ENCODE results near the gene HIVEP1. TPM values are rescaled to one million over a fixed set of nuclear protein-coding genes. Genes with fewer than 3 reads are reported as not detected.

The HIVEP1 gene
- total RNA-seq, 3 donors from 2014 or later: 24.8 to 41.3 (median 27.2) TPM

- TF ChIP-seq POLR2A (IDR thresholded peaks at IDR 0.05) (no peak), POLR2AphosphoS5 (IDR thresholded peaks at IDR 0.05) (no peak), CTCF (IDR thresholded peaks at IDR 0.05) (no peak)
- intact Hi-C loops (cut with DNase I; ENCODE audit: low total_unique reads): no loop called here
Observed at GRCh38 chr6:12136905-12137304, 124.8 kb downstream of the HIVEP1 start.

GRCh38 chr6:12137480-12137879 is 125.4 kb downstream of the HIVEP1 start:
- TF ChIP-seq POLR2AphosphoS5 (IDR thresholded peaks at IDR 0.05) (no peak), POLR2A (IDR thresholded peaks at IDR 0.05) (no peak), CTCF (IDR thresholded peaks at IDR 0.05) (no peak)
- no peak for DNase-seq (ENCODE audit: low spot score in 2 of 2)
- Histone ChIP-seq H3K4me3 (no peak overlapping the region), H3K36me3 (peaks cover 8% of the 10 kb centered on the region), H3K27ac (no peak overlapping the region), H3K4me1 (no peaks in the 10 kb centered on the region), H3K9me3 (no peaks in the 10 kb centered on the region), H3K27me3 (no peaks in the 10 kb centered on the region)
- intact Hi-C loops (cut with DNase I; ENCODE audit: low total_unique reads): no loop called here

More at GRCh38 chr6:12136905-12137304, 124.8 kb downstream of the HIVEP1 start:
- H3K9me3 ChIP-seq: no peaks in the 10 kb centered on the region
- H3K27ac ChIP-seq: no peak overlapping the region
- no peak for DNase-seq (ENCODE audit: low spot score in 2 of 2)
- no peaks in the 10 kb centered on the region for H3K27me3 ChIP-seq
- peaks cover 8% of the 10 kb centered on the region for H3K36me3 ChIP-seq
- H3K4me3 ChIP-seq: no peak overlapping the region
- no peaks in the 10 kb centered on the region for H3K4me1 ChIP-seq

DNA sequence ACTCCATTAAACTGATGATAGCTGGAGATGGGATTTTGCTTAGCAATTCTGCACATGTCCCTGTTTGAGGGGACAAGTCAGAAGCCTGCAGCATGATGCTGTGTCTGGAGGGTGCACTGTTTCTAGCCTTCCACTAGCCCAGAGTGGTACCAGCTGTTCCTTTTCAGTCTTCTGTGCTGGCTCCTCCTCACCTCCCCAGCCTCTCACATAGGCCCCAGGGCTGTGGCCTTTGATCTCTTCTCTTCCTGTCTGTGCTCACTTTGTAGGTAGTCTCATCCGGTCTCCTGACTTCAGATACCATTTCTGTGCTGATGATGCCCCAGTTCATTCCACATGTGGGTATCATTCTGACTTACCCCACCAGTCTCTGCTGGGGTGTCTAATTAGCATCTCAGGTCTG is 126.3 kb downstream of the HIVEP1 start:
- no peaks in the 10 kb centered on the region for H3K9me3 ChIP-seq
- no peak for DNase-seq (ENCODE audit: low spot score in 2 of 2)
- TF ChIP-seq POLR2A (IDR thresholded peaks at IDR 0.05) (no peak), POLR2AphosphoS5 (IDR thresholded peaks at IDR 0.05) (no peak), CTCF (IDR thresholded peaks at IDR 0.05) (no peak)
- no peaks in the 10 kb centered on the region for H3K27me3 ChIP-seq
- H3K4me1 ChIP-seq: no peaks in the 10 kb centered on the region
- H3K4me3 ChIP-seq: no peak overlapping the region
- intact Hi-C loops (cut with DNase I; ENCODE audit: low total_unique reads): no loop called here
- H3K27ac ChIP-seq: no peak overlapping the region
- peaks cover 8% of the 10 kb centered on the region for H3K36me3 ChIP-seq

- H3K36me3 ChIP-seq: peaks cover 8% of the 10 kb centered on the region
- H3K4me1 ChIP-seq: no peaks in the 10 kb centered on the region
- no peak for DNase-seq (ENCODE audit: low spot score in 2 of 2)
- no peaks in the 10 kb centered on the region for H3K9me3 ChIP-seq
- intact Hi-C loops (cut with DNase I; ENCODE audit: low total_unique reads): no loop called here
- H3K4me3 ChIP-seq: no peak overlapping the region
- TF ChIP-seq POLR2A (IDR thresholded peaks at IDR 0.05) (no peak), POLR2AphosphoS5 (IDR thresholded peaks at IDR 0.05) (no peak), CTCF (IDR thresholded peaks at IDR 0.05) (no peak)
- no peaks in the 10 kb centered on the region for H3K27me3 ChIP-seq
- H3K27ac ChIP-seq: no peak overlapping the region
Observed at GRCh38 chr6:12138936-12139335, 126.8 kb downstream of the HIVEP1 start.

- no peak for TF ChIP-seq CTCF (IDR thresholded peaks at IDR 0.05)
- no peak for TF ChIP-seq POLR2A (IDR thresholded peaks at IDR 0.05)
- Histone ChIP-seq H3K36me3 (no peaks in the 10 kb centered on the region), H3K4me3 (no peak overlapping the region), H3K27ac (peak overlapping the region in 1 of 2 donors; percentile 43), H3K27me3 (no peaks in the 10 kb centered on the region), H3K9me3 (no peaks in the 10 kb centered on the region), H3K4me1 (no peaks in the 10 kb centered on the region)
- intact Hi-C loops (cut with DNase I; ENCODE audit: low total_unique reads): no loop called here
- DNase-seq (ENCODE audit: low spot score in 2 of 2): no peak
Observed at GRCh38 chr6:12147557-12148316, 135.6 kb downstream of the HIVEP1 start.
